ENCODE results near the gene KRTAP2-1.
"Not testable (repeated sequence)": the region's sequence is repeated elsewhere in the genome, so short reads cannot be mapped to it uniquely, and the experiment has no call there.

Gene KRTAP2-1

GRCh38 chr17:41057547-41057946 is 10.4 kb upstream of the KRTAP2-1 start:
- DNase-seq (ENCODE audit: low read depth): no peak

DNA sequence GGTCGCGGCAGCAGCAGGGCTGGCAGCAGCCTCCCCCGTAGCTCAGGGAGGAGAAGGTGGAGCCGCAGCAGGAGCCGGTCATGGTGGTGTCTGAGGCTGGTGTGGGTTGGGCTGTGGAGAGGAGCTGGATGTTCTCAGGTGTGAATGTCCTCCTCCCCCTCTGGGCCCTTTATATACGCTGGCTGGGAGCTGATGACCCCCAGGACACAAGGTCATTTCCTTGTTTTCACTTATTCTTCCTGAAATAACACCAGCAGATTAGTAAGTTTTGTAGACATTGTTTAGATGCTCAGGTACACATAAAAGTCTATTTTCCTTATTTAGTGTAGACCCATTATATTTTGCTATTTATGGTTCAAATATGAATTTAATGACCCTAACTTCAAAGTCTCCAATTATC is 8.0 kb upstream of the KRTAP2-1 start, which contains the start of gene KRTAP2-2:
KRTAP2-2 (minus strand) TSS at position 101 of the 400 bp plus-strand sequence; CDS start at position 82, 19 bp downstream.
- DNase-seq (ENCODE audit: low read depth): not testable (repeated sequence)

DNA sequence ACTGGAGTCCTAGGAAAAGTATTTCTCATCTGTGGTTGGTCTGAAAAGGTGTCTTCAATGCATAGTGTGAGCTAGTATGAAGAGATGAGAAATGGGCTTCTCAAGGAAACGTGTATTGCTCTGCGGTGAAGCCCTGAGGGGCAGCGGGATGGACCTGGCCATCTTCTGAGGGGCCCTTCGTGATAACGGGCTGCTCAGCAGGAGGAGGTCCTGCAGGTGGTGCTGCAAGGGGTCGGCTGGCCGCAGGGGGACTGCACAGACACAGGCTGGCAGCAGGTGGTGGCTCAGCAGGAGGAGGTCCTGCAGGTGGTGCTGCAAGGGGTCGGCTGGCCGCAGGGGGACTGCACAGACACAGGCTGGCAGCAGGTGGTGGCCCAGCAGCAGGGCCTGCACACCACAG is 7.4 kb upstream of the KRTAP2-1 start:
- not testable (repeated sequence) for DNase-seq (ENCODE audit: low read depth)

DNA sequence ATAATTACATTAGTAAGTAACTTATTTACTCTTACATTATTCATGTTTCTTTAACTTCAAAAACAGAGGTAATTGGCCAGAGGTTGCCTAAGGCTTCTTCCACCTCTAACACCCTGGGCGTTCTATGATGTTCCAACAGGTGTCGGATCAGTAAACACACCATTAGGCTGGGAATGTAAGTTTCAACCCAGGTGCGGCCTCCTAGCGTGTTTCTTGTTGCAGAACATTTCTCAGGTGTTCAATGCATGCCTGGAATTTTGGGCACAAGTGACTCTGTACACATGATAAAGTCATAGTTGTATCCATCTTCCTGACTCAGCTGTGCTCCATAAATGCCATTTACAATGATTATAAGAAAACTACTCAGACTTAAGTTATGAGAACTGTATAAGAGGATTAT is 6.9 kb upstream of the KRTAP2-1 start:
- DNase-seq (ENCODE audit: low read depth): no peak

GRCh38 chr17:41052566-41052965 is 5.5 kb upstream of the KRTAP2-1 start:
- no peak for DNase-seq (ENCODE audit: low read depth)

- no peak for DNase-seq (ENCODE audit: low read depth)
Observed at GRCh38 chr17:41049110-41049509, 2.0 kb upstream of the KRTAP2-1 start.

DNA sequence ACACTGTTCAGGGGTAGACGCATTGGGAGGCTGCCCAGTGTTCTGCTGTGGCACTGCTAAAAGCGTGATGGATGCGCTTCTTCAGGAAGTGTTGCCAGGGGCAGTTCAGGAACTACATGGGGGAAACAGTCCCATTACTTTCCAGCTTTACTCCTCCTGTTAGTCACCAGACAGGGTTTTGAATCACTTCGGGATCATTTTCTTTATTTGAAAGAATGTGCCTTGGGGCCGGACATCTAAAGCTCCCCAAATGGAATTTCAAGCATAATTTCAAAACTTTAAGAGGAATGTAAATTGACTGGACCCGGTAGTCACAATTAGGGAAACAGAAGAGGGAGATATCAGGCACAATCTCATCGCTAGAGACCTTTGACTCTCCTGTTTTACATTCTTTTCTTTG is 1.3 kb upstream of the KRTAP2-1 start:
- no peak for DNase-seq (ENCODE audit: low read depth)

DNA sequence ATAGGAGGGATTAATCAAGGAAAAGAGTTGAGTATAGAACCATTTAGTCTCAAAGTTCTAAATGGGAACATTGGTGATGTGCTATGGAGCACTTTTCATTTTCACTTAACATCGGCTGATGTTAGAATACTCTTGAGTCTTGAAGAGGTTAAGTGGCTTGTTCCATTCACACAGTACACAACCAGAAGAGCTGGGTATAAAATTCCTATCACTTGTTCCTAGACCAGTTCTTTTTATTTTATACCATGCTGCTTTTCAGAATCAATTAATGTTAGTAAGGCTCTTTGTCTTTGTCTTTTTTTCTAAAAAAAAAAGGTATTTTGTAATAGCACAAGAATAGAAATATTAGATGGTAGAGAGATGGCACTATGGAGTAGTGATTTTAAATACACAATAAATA is 4.2 kb downstream of the KRTAP2-1 start:
- no peak for DNase-seq (ENCODE audit: low read depth)

- DNase-seq (ENCODE audit: low read depth): not testable (repeated sequence)
Observed at GRCh38 chr17:41040783-41041571, 6.1 kb downstream of the KRTAP2-1 start, which contains the start of gene KRTAP1-1. Gene KRTAP1-1, minus strand, starts transcription at chr17:41041450. Its CDS starts 53 bp downstream, at chr17:41041397.

GRCh38 chr17:41037853-41038350 is 9.2 kb downstream of the KRTAP2-1 start:
- DNase-seq (ENCODE audit: low read depth): no peak

DNA sequence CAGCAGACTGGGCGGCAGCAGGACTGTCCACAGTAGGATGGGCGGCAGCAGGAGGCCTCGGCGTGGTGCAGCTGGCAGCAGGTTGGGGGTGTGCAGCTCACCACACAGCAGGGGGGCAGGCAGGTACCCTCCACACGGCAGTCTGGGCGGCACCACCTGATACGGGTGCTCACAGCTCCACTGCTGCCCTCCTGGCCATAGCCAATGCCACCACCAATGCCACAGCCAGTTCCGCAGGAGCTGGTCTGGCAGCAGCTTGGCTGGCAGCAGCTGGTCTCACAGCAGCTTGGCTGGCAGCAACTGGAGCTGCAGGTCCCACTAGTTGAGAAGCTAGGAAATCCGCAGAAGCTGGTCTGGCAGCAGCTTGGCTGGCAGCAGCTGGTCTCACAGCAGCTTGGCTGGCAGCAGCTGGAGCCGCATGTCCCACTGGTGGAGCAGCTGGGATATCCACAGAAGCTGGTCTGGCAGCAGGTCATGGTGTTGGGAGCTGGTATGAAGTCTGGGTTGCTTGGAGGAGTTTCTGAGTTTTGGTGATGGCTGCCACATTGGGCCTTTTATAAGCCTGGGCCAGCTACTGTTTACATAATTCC is 12.7 kb downstream of the KRTAP2-1 start, which contains the start of gene KRTAP1-3:
KRTAP1-3 (minus strand) TSS at position 529 of the 590 bp plus-strand sequence; CDS start at position 476, 53 bp downstream.
- not testable (repeated sequence) for DNase-seq (ENCODE audit: low read depth)

DNA sequence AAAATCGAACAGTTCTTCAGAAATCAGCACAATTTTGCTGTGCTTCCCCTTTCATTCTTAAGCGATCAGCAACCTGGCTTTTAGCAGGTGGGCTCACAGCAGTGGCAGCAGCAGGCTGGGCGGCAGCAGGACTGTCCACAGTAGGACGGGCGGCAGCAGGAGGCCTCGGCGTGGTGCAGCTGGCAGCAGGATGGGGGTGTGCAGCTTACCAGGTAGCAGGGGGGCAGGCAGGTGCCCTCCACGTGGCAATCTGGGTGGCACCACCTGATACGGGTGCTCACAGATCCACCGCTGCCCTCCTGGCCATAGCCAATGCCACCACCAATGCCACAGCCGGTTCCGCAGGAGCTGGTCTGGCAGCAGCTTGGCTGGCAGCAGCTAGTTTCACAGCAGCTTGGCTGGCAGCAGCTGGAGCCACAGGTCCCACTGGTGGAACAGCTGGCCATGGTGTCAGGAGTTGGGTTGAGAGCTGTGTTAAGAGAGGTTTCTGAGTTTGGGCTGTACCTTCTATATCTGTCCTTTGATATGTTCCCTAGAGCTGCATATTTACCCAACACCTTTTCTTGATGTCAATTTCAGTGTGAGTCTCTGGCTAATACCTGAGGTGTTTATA is 17.4 kb downstream of the KRTAP2-1 start, which contains the start of gene KRTAP1-4:
KRTAP1-4 (minus strand) TSS at position 563 of the 613 bp plus-strand sequence; CDS start at position 446, 117 bp downstream.
- no peak for DNase-seq (ENCODE audit: low read depth)

DNA sequence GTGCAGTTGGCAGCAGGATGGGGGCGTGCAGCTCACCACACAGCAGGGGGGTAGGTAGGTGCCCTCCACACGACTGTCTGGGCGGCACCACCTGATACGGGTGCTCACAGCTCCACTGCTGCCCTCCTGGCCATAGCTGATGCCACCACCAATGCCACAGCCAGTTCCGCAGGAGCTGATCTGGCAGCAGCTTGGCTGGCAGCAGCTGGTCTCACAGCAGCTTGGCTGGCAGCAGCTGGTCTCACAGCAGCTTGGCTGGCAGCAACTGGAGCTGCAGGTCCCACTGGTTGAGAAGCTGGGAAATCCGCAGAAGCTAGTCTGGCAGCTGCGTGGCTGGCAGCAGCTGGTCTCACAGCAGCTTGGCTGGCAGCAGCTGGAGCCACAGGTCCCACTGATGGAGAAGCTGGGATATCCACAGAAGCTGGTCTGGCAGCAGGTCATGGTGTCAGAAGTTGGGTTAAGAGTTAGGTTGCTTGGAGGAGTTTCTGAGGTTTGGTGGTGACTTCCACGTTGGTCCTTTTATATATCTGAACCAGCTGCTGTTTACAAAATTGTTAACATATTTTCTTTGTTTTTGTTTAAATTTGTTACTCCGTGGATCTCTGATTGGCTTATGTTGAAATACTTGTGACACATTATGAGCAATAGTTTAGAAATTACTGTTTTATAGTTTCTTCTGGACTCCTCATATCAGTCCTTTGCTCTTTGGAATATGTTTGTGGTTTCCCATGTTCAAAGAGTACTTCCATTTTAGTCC is 20.2 kb downstream of the KRTAP2-1 start, which contains the start of gene KRTAP1-5:
KRTAP1-5 (minus strand) TSS at position 494 of the 757 bp plus-strand sequence; CDS start at position 441, 53 bp downstream.
- no peak for DNase-seq (ENCODE audit: low read depth)

DNA sequence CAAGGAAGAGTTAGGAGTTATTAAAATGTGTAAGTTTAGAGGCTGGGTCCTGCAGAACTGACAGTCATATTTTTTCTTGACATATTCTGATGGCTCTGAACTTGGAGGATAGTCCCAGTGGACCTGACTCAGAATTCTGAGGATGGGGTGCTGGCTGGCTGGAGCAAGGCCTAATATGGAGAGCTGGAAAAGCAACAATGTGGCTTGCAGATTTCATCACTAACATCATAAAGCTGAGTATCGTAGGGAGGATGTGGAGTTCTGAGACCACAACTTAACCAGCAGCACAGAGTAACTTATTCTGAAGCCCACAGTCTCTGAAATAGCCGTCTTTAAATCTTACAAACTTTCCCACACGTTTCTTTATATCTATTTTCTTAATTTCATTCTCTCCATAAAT is 22.4 kb downstream of the KRTAP2-1 start:
- no peak for DNase-seq (ENCODE audit: low read depth)

DNA sequence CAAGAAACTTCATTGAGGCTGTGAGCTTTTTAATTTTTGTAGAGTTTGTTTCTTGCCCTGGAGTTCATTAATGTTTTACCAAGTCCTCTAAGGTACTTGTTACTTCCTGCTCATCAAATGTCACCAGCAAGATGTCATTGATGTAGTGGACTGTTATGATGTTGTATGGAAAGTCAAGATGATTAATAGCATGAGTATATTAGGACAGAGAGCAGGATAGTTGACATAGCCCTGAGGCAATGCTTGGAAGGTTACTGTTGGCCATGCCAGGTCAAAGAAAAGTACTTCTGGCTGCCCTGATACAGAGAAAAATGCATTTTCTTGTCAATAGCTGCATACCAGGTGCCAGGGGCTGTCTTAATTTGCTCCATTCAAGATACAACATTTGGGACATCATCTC is 26.8 kb downstream of the KRTAP2-1 start:
- no peak for DNase-seq (ENCODE audit: low read depth)

DNA sequence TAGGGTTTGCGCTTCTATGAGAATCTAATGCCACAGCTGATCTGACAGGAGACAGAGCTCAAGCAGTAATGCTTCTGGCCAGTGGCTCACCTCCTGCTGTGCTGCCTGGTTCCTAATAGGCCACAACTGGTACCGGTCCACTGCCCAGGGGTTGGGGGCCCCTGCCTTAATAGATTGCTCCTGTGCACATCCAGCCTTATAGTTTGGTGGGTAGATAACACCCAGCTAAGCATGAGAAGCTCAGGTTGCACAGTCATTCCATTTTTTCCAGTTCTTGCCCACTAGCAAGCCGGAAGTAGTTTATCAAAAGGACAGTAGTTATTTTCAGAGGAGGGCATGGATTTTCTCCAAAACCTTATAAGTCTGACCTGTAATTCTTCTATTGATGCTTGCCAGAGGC is 27.7 kb downstream of the KRTAP2-1 start:
- DNase-seq (ENCODE audit: low read depth): no peak

DNA sequence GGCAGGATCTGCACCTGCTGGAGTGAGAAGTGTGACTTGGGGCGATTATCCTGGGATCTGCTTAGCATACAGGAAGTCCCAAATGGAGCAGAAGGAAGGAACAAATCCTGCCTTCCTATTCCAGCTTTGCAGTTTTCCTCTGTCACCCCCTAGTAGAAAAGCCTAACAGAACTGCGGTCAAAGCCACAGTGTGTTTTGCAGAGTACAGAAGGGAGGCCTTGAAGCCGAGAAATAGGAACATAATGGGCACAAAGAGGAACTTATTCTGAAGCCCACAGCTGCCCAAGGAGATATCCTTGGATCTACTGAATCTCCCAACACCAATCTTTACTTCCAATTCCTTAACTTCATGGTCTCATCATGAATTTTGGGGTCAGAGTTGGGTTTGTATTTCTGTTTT is 28.6 kb downstream of the KRTAP2-1 start:
- DNase-seq (ENCODE audit: low read depth): no peak

DNA sequence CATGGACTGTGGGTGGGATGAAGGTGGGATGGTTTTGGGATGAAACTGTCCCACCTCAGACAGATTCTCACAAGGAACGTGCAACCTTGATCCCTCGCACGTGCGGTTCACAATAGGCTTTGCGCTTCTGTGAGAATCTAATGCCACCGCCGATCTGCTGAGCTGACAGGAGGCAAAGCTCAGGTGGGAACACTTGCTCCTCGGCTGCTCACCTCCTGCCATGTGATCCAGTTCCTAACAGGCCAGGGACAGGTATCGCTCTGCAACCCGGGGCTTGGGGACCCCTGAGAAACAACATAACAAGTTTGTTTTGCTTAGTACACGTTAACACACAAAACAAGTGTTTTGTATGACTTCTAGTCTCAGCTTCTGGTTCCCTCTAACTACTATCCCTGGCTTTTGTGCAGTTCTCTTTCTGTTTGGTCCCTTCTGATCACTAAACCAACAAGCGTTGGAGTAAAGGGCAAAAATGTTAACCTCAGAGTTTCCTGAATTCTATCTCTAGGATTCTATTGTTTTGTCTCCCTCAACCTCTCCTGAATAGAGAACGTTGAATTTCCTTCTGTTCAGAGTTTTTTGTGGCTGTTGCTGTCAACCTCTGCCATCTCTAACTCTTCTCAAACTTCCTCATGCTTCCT is 30.4 kb downstream of the KRTAP2-1 start:
- DNase-seq (ENCODE audit: low read depth): no peak

- DNase-seq (ENCODE audit: low read depth): no peak
Observed at GRCh38 chr17:41015454-41015853, 31.7 kb downstream of the KRTAP2-1 start.

DNA sequence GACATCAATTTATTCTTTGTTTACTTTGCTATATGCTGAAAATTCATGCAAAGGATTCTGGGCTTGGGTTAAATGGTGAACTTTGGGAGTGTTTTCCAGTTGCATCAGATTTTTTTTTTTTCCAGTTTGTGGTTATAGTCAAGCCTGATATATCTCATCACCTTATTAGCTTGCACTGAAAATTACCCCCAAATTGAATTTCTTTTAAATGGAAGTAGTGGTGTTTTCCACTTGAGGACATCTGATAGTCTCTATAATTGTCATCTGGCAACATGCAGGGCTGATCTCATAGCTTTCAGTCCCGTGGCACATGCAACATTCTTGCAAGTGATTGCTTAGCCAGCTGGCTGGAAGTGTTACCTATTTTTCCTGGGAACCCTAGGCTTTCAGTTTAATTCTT is 33.5 kb downstream of the KRTAP2-1 start:
- DNase-seq (ENCODE audit: low read depth): no peak

DNA sequence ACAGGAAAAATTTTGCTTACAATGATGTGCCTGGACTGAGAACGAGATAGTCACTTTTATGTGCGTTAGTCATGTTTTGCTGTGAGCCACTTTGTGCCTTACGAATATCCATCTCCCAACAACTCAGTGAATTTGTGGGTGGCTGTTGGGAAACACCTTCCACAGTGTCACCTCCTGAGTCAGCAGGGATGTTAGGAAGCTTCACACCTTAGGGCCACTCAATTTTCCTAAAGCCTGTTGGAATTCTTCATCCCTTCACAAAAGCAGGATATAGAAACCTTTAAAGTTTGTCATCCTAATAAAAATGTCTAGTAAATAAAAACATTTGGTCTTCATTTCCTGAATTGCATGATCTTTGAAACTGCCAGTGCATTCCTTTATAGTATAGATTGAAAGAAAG is 33.9 kb downstream of the KRTAP2-1 start:
- DNase-seq (ENCODE audit: low read depth): no peak
